Kidney (tissue), 14 donors: ENCODE results near the gene RNPS1. TPM values are rescaled to one million over a fixed set of nuclear protein-coding genes. Genes with fewer than 3 reads are reported as not detected.
A peak's percentile ranks its signal among the peaks of the same experiment; 100 is the strongest.

Source experiments
- DNase-seq, 5 donors: peaks; one replicate each; pipeline ENCODE4 v3.0.0-alpha.2; 2013 to 2020
- FAIRE-seq: peaks from 2 replicates; lab custom pipeline; 2012; peaks lifted over from hg19 to GRCh38; lab: Jason Lieb, UNC
- H3K27ac ChIP-seq, 2 donors: one replicate each; pipeline ENCODE4 v1.7.0; 2013; ENCODE audit warnings: low read depth in 2 of 2, low read length in 2 of 2, inconsistent platforms in 1 of 2
- H3K27me3 ChIP-seq: one replicate; pipeline ENCODE4 v1.7.1; 2013; ENCODE audit warnings: low read length, inconsistent platforms; ENCODE audit not compliant: control insufficient read depth, insufficient read depth
- H3K36me3 ChIP-seq, 3 donors: one replicate each; pipeline versions ENCODE4 v1.7.0 to v1.7.1; 2013; ENCODE audit warnings: low read length in 3 of 3, control low read depth in 1 of 3, inconsistent platforms in 1 of 3; ENCODE audit not compliant: insufficient read depth in 3 of 3, control insufficient read depth in 2 of 3
- H3K4me1 ChIP-seq, 3 donors: one replicate each; pipeline versions ENCODE4 v1.7.0 to v1.7.1; 2013; ENCODE audit warnings: low read length in 3 of 3, inconsistent platforms in 1 of 3, low read depth in 1 of 3; ENCODE audit not compliant: control insufficient read depth in 2 of 3, insufficient read depth in 2 of 3
- H3K4me3 ChIP-seq, 3 donors: one replicate each; pipeline versions ENCODE4 v1.7.0 to v1.8.1; 2013; ENCODE audit warnings: low read length in 3 of 3, control low read depth in 1 of 3, inconsistent platforms in 1 of 3
- H3K9ac ChIP-seq, 3 donors: one replicate each; pipeline versions ENCODE4 v1.7.0 to v1.7.1; 2013; ENCODE audit warnings: low read length in 3 of 3, control low read depth in 1 of 3, inconsistent platforms in 1 of 3
- H3K9me3 ChIP-seq, 3 donors: one replicate each; pipeline versions ENCODE4 v1.7.0 to v1.7.1; 2013; ENCODE audit warnings: low read length in 3 of 3, control low read depth in 1 of 3, inconsistent platforms in 1 of 3; ENCODE audit not compliant: control insufficient read depth in 2 of 3, insufficient read depth in 1 of 3
- intact Hi-C: fragments of 100-400 bp; cut with DNase I; formaldehyde crosslinking; loops from one replicate; pipeline ENCODE4 v1.11.1; 2022
- polyA plus RNA-seq: library from polyadenylated mRNA; stranded (reverse); fragments of 350-450 nt; fragmentation: Illumina TruSeq; extraction: RNeasy Lipid Tissue Mini Kit (QIAGEN cat#74804); gene quantifications from one replicate; pipeline ENCODE4 v1.2.3, GENCODE V29; 2014; ENCODE audit warnings: low read depth, low replicate concordance; ENCODE audit not compliant: insufficient read depth
- total RNA-seq: library from RNA; stranded (reverse); fragmentation: NEBNext Ultra II Directional; extraction: Animal tissue kit (Norgen Biotek cat#: 25700); gene quantifications from one replicate; pipeline ENCODE4 v1.2.1, GENCODE V29; 2021
- TF ChIP-seq, protein P1 (sequence below): IDR thresholded peaks from 3 replicates; pipeline ENCODE4 v1.5.1; 2012; ENCODE audit warnings: mild to moderate bottlenecking, moderate library complexity, borderline replicate concordance; ENCODE audit not compliant: insufficient read depth; ENCODE audit errors: extremely low read depth
- donor health status: control.
- donor health status: control.
- donor health status: control.
- donor health status: control.
- donor health status: control.
- donor health status: DM: yes; HTN: yes; CAD: no.
- donor health status: Normal renal cell carcinoma (clear cell type).

RNPS1 gene
- total and polyA plus RNA-seq, 2 donors from 2014 or later: 102 to 134 TPM

DNA sequence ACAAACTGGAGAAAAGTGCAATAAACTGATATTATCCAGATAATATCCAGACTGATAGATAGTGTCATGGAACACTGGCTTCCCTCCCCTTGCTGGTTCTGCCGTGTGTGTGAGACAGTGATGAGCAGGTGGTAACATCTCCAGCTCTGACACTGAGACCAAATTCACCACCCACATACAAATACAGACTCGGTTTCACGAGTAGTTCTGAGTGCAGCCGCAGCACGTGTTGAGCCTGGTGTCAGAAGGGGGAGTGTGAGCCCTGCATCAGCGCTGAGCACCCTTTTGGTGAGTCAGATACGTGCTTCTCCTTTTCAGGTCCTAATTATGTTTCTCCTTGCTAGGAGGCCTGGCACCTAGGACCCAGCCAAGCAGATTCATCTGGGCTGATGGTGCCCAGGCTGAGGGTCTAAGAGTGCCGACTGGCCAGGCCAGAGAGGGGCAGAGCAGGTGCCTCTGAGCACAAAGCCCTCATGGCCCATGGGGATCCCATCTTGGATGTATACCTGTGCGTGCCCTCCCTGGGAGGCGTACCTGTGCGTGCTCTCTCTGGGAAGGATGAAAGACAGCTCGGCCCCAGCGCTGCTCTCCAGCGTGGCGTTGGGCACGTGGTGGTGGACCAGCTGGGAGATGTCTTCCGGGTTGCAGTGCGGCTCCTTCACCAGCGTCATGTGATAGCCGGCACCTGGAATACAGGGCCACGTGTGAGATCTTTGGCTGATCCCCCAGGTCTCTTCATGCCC lies 27.3 kb upstream of the RNPS1 start:
- no peak overlapping the region for H3K9ac ChIP-seq
- H3K27me3 ChIP-seq: no peaks in the 10 kb centered on the region
- H3K36me3 ChIP-seq: no peaks in the 10 kb centered on the region
- no peaks in the 10 kb centered on the region for H3K9me3 ChIP-seq
- TF ChIP-seq, protein P1, sequence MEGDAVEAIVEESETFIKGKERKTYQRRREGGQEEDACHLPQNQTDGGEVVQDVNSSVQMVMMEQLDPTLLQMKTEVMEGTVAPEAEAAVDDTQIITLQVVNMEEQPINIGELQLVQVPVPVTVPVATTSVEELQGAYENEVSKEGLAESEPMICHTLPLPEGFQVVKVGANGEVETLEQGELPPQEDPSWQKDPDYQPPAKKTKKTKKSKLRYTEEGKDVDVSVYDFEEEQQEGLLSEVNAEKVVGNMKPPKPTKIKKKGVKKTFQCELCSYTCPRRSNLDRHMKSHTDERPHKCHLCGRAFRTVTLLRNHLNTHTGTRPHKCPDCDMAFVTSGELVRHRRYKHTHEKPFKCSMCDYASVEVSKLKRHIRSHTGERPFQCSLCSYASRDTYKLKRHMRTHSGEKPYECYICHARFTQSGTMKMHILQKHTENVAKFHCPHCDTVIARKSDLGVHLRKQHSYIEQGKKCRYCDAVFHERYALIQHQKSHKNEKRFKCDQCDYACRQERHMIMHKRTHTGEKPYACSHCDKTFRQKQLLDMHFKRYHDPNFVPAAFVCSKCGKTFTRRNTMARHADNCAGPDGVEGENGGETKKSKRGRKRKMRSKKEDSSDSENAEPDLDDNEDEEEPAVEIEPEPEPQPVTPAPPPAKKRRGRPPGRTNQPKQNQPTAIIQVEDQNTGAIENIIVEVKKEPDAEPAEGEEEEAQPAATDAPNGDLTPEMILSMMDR: no peak
- DNase-seq (peak in 1 of 5 donors; percentile 61), FAIRE-seq (no peak)
- intact Hi-C loops: no loop called here
- no peak overlapping the region for H3K4me3 ChIP-seq
- peaks cover 0 to 8% (median 0%) of the 10 kb centered on the region in 3 donors for H3K4me1 ChIP-seq
- no peak overlapping the region for H3K27ac ChIP-seq

DNA sequence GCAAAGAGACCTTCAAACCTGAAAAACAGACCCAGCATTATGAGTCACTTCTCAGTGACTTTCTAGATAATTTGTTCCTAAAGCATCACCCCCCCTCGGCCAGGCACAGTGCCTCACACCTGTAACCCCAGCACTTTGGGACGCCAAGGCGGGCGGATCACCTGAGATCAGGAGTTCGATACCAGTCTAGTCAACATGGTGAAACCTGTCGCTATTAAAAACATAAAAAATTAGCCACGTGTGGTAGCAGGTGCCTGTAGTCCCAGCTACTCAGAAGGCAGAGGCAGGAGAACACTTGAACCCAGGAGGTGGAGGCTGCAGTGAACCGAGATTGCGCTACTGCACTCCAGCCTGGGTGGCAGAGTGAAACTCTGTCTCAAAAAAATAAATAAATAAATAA lies 24.3 kb upstream of the RNPS1 start:
- Histone ChIP-seq H3K4me3 (no peak overlapping the region), H3K9ac (no peak overlapping the region), H3K36me3 (no peaks in the 10 kb centered on the region), H3K4me1 (peaks cover 0 to 8% (median 0%) of the 10 kb centered on the region in 3 donors), H3K27ac (no peak overlapping the region), H3K27me3 (no peaks in the 10 kb centered on the region), H3K9me3 (no peaks in the 10 kb centered on the region)
- intact Hi-C loops: no loop called here
- DNase-seq (no peak), FAIRE-seq (no peak)
- TF ChIP-seq, protein P1: no peak

DNA sequence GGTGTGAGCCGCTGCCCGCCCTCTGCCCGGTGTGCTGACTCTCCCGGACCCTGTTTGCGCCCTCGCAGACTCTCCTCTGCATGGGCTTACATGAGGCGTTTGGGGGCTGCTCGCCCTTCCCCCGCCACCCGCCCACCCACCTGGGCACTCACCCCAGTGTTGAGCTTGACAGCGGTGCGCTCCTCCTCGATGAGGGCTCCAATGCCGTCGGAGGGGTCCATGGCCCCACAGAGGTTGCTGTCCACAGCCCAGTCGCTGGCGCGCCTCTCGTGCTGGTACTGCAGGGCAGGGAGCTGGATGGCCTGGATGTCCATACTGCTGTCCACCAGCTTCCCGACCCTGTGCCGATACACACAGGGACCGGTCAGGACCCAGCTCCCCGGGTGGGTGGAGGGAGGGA lies 21.4 kb upstream of the RNPS1 start:
- Histone ChIP-seq H3K4me1 (no peaks in the 10 kb centered on the region), H3K4me3 (no peak overlapping the region), H3K9ac (no peak overlapping the region), H3K27ac (no peak overlapping the region), H3K27me3 (no peaks in the 10 kb centered on the region), H3K9me3 (no peaks in the 10 kb centered on the region), H3K36me3 (no peaks in the 10 kb centered on the region)
- DNase-seq (peak in 1 of 5 donors; percentile 68), FAIRE-seq (no peak)
- TF ChIP-seq, protein P1: no peak
- intact Hi-C loops: no loop called here
